ENCODE data around the gene ZNF736.
A peak's percentile ranks its signal among the peaks of the same experiment; 100 is the strongest.
"Not testable (repeated sequence)": the region's sequence is repeated elsewhere in the genome, so short reads cannot be mapped to it uniquely, and the experiment has no call there.

Gene ZNF736

DNA sequence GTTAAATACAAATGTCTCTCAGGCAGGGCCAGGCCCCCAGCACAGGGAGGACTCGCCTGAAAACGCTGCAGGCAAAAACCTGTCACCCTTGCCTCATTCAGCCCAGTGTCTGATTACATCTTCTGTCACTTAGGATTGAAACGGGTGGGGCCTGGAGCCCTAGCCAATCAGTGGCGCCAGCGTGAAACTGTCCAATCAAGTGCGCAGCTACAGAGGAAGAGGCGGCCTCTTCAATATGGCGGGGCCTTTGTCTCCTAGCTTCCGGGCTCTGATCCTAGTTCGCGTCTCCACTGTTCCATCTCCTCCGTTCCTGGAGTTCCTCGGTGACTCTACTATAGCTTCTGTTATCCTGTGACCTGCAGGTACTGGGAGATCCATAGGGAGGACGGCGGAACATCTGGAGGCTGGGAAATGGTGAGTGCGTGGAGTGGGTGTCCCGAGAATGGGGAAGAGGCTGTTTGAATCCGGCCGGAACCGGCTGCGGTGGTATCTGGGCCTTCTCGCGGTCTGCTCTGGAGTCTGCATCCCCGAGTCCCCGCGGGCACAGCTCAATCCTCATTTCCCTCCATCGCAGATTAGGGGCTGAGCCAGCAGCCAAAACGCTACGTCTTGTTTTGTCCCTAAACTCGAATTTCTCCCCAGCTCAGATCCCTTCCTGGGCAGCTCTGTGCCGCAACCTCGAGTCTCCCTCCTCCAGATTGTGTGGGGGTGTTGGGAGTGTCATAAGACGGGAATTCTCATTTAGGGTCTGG, at the start of gene ZNF736:
TSS of gene ZNF736 (plus strand) at position 222 of the 752 bp plus-strand sequence. CDS start at position 412, 190 bp downstream.
- peak; percentile 88 for DNase-seq (ENCODE audit: low spot score)

DNA sequence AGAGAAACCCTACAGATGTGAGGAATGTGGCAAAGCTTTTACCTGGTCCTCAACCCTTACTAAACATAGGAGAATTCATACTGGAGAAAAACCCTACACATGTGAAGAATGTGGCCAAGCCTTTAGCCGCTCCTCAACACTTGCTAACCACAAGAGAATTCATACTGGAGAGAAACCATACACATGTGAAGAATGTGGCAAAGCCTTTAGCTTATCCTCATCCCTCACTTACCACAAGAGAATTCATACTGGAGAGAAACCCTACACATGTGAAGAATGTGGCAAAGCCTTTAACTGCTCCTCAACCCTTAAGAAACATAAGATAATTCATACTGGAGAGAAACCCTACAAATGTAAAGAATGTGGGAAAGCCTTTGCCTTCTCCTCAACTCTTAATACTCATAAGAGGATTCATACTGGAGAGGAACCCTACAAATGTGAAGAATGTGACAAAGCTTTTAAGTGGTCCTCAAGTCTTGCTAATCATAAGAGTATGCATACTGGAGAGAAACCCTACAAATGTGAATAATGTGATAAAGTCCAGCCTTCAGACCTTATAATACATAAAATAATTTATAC, 47.3 kb upstream of the ZNF736 start:
- DNase-seq (ENCODE audit: low spot score): no peak

DNA sequence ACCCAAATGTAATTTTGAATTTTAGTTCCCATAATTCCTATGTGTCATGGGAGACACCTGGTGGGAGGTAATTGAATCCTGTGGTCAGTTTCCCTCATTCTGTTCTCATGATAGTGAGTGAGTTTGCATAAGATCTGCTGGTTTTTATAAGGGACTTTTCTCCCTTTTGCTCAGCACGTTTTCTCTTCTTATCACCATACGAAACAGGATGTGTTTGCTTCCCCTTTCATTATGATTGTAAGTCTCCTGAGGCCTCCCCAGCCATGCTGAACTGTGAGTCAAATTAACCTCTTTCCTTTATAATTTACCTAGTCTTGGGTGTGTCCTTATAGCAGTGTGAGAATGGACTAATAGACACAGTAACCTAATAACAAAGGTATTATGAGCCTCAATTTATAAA, 36.1 kb upstream of the ZNF736 start:
- no peak for DNase-seq (ENCODE audit: low spot score)

DNA sequence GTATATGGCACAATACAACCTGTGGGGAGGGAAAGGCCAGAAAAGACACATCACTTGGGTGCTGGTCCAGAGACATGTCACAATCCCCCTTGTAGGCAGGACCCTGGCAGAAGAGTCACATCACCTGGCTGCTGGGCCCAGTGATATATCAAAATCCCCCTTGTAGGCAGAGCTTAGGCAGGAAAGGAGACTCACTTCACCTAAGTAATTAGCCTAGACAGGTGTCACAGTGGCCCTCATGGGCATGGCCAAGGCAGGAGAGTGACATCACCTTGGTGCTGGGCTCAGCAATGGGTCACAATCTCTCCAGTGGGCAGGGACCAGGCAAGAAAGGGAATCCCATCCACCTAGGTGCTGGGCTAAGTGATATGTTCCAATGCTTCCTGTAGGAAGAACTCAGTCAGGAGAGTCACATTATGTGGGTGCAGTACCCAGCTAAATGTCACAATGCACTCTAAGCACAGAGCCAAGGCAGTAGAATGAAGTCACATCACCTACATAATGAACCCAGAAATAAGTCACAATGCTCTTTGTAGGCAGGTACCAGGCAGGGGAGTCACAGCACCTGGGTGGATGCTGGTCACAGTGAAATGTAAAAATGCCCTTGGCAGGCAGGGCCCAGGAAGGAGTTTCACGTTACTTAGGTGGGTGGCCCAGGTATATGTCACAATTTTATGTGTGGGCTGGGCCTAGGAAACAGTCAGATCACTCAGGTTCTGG, 18.9 kb upstream of the ZNF736 start:
- no peak for DNase-seq (ENCODE audit: low spot score)

DNA sequence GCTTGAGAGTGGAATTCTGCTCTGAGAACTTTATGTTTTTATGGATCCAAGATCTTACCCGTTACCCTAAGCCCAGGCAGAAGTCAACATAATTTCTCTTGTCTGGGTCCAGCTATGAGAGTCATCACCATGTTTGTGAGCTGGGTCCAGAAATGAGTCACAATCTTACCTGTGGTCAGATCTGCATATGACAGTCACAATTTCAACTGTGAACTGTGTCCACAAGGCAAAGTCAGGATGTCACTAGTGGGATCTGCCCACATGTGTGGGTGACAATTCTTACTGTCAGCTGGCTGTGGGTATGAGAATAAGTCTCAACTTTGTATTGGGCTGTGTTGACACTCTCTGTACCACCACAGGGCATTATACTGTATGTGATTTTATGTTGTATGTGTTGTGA, 16.3 kb upstream of the ZNF736 start:
- not testable (repeated sequence) for DNase-seq (ENCODE audit: low spot score)

DNA sequence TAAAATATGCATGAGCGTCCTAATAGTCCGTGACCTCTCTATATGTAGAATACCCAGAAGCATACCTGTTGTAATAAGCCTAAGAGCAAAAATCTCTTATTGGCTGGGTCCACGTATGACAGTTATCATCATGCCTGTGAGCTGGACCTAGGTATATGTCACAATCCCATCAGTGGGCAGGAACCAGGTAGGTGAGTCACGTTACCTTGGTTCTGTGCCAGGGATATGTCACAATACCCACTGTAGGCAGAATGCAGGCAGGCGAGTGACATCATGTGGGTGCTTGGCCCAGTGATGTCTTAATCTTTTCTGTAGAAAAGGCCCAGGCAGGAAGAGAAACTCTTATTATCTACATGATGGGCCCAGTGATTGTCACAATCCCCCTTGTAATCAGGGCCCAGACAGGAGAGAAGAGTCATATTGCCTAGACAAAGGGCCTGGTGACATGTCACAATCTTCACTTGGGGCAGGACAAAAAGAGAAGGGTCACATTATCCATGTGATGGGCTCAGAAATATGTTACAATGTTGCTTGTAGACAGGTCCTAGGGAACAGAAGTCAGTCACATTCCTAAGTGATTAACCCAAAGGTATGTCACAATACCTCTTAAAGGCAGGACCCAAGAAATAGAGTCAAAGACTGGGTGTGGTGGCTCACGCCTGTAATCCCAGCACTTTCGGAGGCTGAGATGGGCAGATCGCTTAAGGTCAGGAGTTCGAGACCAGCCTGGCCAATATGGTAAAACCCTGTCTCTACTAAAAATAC, 12.9 kb upstream of the ZNF736 start:
- DNase-seq (ENCODE audit: low spot score): no peak

DNA sequence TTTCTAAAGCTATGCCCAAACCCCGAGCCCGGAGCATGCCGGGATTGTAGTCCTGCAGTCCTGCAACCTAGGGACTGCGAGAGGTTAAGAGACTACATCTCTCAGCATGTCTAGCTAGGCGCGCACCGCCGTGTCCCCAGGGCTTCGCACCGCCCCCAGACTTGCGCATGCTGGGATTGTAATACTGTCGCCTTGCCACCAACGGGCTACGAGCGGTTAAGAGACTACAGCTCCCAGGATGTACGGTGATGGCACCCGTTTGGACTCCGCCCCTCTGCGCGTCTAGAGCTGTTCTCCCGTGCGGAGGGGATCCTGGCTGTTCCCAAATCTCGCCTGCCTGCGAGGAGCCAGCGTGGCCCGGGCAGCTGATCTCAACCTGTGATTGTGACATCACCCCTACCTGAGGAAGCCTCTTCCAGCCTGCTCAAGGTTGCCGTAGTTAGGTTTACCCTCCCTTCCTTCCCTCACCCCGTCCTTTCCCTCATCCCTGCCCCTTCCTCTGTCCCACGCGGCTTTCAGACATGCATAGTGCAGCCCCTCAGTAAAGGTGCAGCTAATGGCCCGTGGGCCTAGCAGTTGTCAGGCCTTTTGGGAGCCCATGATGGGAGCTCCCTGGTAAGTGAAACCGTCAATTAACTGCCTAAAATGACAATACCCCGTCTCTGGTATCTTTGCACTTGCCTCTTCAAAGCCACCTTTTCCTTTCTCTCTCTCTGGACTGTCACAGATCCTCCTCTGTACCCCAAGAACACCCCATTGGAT, 6.3 kb upstream of the ZNF736 start:
- peak; percentile 74 for DNase-seq (ENCODE audit: low spot score)

DNA sequence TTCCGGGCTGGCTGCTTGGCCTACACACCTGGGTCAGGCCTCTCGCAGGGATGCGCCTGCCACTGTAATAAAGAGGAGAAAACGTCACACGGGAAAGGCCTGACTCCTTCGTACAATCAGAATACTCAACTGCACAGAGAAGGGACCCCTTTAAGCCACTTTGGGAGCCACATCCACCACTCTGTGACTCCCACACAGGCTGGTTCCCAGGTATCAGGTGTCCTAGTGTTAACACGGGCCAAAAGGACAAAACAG, 5.8 kb upstream of the ZNF736 start:
- no peak for DNase-seq (ENCODE audit: low spot score)

DNA sequence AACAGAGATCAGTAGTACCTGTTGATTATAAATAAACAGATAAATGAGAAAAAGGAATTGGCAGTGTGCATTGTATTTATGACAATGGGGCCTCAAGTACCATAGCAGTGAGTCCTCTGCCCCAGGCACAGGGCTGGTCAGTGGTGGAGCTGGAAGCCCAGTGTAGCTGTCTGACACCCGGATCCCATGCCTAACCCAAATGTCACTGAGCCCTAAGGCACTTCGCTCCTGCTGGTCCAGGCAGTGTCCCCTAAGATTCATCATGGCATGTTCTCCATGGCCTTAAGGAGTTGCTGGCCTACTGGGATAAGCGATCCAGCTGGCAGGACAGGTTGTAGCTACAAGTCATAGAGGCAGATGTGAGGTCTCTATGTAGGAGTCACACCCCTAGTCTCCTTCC, 3.3 kb upstream of the ZNF736 start:
- DNase-seq (ENCODE audit: low spot score): no peak

DNA sequence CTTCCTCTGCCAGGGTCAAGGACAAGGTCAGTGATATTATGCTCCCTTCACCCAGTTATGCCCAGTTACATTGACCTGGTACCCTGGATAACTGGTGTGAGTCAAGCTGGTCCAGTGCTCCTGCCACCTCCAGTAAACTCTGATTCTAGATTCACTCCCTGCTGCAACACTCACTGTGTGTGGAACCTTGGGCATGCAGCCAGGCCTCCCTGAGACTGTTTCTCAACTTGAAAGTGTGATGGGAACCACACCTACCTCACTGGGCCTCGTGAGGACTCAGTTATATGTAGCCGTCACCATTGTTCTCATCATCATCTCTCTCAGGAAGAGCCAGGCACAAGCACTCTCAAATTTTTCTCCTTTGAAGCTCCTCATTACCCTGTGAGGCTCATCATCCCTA, 935 bp upstream of the ZNF736 start:
- no peak for DNase-seq (ENCODE audit: low spot score)

DNA sequence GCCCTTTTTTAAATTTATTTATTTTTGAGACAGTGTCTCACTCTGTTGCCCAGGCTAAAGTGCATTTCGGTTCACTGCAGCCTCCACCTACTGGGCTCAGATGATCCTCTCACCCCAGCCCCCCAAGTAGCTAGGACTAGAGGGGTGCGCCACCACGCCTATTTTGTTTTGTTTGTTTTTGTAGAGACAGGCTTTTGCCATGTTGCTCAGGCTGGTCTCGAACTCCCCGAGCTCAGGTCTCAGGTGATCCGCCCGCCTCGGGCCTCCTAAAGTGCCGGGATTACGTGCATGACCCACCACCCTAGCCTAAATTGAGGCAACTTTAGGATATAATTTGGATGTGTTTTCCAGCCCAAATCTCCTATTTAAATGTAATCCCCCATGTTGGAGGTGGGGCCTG, 805 bp downstream of the ZNF736 start:
- DNase-seq (ENCODE audit: low spot score): no peak

DNA sequence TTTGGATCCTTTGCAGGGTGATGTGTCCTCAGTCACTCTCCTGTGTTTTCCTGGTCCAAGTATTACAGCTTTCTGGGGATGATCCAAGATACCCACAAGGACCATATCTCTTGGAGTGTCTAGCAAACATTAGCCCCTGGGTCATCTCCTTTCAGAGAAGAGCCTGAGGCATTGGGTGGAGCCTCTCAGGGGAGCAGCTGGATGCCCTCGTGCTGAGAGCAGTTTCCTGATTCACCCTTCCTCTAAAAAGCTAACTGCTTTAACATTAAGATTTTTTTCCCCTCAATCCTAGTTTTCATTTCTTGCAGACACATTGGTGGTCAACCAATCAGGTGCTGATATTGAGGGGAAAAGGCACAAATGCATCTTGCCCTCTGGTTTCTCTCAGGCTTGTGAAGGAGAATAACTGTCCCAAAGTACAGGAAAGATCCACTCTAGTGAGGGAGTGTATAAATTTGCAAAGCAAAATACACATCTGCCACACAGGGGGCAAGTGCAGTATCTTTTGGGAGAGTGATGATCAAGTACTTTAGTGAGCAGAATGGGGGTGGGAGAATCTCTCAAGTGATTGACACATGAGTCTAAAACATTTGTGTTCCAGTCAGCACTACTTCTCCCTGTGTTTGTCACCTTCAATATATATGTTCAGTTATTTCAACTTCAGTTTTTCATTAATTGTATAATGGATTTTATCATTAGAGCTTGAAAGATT, 2.4 kb downstream of the ZNF736 start:
- not testable (repeated sequence) for DNase-seq (ENCODE audit: low spot score)

DNA sequence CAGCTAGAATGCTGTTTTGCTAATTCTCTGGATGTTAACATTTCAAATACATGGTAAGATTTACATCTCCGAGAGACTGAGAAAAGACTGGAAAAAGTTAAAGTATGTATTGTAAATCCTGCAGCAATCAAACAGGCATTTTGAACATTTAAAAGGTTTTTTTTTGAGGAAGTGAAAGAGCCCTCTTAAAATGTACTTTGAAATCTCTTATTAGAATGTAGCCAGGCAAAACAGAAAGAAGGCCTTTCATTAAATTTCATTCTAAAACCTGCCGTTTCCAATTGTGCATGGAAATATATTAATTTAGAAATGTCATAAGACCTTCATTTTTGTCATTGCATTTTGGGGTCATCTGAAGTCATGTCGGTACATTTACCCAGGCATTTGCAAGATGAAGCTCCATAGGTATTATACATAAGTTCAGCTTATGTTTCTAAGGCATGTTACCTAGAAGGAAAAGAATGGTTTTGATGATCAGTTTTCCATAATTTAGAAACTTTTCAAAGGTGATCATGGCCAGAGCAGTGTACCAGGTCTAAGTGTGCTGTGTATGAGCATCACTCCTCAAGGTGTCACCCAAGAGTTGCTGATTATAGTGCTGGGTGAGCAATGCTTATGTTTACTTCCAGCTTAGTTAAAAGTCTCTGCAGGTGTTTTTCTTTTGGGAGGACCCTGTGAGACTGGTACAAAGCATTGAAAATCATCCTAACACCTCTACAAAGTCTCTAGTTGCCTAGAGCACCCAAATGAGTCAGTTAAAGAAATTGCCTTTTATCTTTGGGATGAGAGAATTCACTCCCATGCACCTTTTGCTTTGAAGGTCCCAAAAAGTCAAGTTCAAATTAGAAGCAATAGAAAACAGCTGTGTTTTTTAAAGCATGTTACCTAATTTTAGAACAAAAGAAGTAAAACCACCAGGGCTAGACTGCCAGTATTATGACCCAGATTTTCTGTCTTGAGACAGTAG, 7.1 kb downstream of the ZNF736 start:
- DNase-seq (ENCODE audit: low spot score): no peak

DNA sequence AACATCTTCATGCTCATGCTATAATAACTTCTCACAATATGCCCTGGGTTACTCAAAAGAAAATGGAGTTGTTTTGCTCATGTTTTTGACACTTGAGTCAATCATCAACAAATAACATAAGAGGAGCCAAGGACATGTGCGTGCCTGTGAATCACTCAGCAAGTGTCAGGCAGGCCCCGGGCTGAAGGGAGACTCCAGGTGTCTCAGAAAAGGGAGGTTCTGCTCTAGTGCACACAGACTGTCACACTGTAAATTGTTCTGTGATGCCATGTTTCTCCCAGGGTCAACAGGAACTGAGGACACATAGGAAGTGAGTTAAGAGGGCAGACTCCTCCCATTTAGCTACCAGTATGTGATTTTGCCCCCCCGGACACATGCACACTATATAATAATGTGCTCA, 10.4 kb downstream of the ZNF736 start:
- DNase-seq (ENCODE audit: low spot score): not testable (repeated sequence)

DNA sequence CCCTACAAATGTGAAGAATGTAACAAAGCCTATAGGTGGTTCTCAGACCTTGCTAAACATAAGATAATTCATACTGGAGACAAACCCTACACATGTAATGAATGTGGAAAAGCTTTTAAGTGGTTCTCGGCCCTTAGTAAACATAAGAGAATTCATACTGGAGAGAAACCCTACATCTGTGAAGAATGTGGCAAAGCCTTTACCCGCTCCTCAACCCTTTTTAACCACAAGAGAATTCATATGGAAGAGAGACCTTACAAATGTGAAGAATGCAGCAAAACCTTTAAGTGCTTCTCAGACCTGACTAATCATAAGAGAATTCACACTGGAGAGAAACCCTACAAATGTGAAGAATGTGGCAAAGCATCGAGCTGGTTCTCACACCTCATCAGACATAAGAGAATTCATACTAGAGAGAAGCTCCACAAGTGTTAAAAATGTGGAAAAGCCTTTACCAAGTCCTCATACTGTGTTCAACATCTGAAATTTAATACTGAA, 35.0 kb downstream of the ZNF736 start:
- DNase-seq (ENCODE audit: low spot score): not testable (repeated sequence)

DNA sequence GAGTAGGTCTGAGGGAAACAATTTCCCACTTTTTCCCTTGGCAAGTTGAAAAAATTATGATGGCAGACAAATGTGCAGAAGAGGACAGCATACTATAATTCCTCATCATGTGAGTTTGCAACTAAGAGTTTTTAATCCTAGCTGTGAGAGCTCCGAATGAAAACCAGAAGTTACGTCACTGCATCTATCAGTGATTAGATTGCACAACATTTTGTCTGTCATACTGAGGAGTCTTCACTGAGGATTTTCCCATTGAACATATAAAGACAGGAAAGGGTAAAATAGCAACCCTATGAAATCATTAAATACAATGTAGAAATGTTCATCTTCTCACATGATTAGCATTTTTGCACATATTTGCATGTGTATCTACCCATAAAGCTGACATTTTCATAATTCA, 45.8 kb downstream of the ZNF736 start:
- no peak for DNase-seq (ENCODE audit: low spot score)

DNA sequence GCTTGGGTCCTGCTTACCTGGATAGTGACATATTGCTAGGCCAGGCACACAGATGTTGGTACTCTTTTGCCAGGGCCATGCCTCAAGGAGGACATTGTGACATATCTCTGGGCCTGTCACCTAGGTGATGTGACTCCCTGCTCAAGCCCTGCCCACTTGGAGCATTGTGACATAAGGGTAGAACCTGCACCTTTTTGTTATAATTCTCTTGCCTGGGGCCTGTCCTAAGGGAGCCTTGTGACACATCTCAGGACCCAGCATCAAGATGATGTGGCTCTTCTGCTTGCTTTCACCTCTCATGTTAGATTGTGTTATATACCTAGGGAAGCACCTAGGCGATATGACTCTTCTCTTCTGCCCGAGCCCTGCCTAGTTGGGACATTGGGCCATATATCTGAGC, 57.4 kb downstream of the ZNF736 start:
- DNase-seq (ENCODE audit: low spot score): no peak

DNA sequence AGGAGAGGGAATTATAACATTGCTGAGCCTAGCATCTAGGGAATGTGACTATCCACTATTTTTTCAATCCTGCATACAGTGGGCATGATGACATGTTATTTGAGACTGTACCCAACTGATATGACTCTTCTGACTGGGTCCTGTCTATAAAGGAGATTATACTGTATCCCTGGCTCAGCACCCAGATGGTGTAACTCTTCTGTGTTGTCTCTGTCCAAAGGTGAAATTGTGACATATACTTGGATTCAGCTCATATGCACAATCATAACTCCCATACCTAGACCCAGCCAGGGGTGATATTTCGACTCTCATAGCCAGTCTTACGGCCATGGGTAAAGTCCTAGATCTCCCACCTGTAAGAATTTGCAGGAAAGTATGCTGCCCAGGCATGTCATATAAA, 59.3 kb downstream of the ZNF736 start:
- DNase-seq (ENCODE audit: low spot score): no peak

DNA sequence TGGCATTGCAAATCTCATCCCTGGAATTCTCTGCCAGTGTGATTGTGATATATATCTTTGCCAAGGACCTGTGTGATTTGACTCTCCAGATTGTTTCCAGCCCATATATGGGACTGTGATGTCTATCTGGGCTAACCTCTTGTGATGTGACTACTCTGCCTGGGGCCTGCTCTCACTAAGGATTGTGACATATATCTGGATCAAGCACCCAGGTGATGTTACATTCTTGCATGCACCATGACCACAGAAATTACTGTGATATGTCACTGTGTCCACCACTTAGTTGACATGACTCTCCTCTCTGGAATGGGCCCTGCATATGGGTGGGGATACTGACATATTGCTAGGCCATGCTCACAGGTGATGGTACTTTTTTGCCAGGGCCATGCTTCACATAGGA, 86.6 kb downstream of the ZNF736 start:
- DNase-seq (ENCODE audit: low spot score): no peak

Data from HuH-7 (cell line).